GM10847 (cell line): ENCODE measurements around the gene SLC6A15.

ENCODE experiments used
- POLR2A ChIP-seq: IDR thresholded peaks from 2 replicates; pipeline ENCODE4 v1.6.1; 2011; ENCODE audit not compliant: insufficient read length; ENCODE audit errors: extremely low read depth

Gene SLC6A15

DNA sequence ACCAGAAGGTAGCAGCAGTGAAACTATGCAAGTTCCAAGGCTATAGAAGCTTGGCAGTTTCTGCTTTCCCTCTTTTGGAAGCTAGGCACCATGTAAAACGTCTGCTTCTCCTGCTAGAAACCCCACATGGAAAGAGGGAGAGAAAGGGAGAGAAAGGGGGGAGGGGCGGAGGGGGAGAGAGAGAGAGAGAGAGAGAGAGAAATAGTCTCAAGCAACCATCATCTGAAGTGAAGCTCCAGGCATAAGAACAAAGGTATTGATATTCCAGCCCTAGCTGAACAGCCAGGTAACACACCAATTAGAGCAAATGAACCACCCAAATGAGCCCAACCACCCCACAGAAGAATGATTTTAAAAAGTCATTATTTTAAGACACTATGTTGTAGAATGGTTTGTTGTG is 8.5 kb downstream of the SLC6A15 start:
- TF ChIP-seq POLR2A, result no peak

DNA sequence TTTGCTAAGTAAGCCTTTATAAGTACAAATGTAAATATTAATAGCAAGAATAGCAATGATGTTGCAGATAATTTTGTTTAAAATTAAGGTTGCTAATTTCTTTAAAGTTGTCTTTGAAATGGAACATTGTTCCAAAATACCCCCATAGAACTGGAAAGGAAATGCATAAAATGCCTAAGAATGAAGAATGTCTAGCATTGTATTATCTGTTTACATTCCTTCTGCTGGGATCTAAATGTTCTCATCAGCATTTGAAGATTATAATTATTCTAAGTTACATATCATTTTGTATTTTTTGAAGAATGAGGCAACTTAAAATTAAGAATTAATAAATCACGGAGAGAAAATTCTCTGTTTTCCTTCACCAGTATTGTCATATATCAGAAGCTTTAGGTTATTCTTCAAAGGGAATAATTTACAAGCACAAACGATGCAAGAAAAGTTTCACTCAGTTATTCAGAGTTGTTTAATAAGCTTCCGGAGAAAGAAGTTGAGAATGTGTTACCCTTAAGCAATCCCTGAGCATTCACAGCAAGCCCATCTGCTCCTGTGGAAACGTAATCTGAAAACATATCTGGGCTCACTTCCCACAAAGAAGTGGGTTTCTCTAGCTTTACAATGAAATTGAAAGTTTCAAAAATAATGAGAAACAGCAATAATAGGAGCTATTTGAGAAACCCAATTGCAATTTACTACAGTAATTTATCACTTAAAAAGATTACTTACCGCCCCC is 21.3 kb downstream of the SLC6A15 start:
- TF ChIP-seq POLR2A, result no peak

DNA sequence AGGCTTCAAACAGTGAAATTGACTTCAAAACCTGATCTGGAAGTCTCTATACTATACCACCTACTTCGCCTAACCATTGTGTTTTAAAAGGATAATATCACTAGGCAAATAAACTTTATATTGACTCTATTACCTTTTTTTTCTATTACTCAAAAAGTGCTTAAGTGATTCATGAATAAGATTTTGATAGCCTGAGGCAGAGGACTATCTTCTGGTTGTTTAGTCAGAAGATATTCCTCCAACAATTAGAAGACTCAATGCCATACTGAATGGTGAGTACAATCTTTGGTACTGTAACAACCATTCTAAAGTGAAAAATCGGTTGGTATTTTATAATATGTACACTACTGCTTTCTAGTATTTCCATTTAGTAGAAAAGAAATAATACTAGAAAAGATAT is 22.8 kb downstream of the SLC6A15 start:
- TF ChIP-seq POLR2A, result no peak

DNA sequence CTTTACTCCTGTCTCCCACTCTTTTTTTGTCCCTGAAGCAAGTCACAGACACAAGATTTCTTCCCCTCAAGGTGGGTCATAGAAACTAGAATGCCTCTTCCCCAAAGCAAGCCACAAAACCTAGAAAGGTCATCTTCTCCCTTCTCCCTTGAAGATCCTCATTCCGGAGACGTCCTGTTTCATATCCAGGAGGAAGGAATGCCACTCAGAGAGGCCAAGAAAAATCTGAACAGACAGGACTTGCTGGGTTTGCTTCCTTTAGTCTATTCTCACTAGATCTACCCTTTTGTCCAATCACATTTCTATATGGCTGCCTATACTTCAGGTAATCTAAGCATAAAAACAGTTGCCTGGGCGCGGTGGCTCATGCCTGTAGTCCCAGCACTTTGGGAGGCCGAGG is 23.7 kb downstream of the SLC6A15 start:
- no peak for TF ChIP-seq POLR2A

DNA sequence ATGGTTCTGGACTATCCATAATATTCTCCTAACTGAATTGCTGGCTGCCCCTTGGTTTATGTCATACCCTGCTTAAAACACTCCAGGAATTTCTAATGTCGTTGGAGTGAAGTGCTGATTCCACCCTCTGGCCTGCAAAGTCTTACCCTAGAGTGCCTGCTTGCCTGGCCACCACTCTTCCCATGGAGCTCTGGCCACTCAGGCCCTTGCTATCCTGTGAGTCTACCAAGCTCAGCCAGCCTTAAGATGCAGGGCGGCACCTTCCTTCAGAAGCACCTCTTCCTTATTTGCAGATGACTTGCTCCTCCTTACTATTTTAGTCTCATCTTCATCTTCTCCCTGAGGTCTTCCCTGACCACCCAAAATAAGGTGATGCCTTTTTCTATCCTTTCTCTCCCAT is 35.3 kb downstream of the SLC6A15 start:
- TF ChIP-seq POLR2A, result no peak

DNA sequence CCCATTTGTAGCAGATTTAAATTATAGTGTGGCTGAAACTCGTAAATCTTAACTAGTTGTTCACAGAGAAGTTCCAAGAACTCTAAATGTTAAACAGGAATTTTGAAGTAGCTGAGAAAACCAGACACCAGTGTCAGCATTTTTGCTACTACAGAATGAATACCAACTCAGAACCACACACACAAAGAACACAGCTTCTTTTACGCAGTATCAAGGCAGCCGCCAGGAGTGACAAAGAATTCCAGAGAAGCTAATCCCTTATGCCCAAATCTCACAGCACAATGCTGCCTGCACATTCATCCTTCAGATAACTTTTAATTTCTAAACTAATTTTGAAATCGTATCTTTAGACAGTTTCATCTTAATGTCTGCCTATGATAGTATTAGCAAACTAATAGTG is 37.4 kb downstream of the SLC6A15 start:
- no peak for TF ChIP-seq POLR2A

DNA sequence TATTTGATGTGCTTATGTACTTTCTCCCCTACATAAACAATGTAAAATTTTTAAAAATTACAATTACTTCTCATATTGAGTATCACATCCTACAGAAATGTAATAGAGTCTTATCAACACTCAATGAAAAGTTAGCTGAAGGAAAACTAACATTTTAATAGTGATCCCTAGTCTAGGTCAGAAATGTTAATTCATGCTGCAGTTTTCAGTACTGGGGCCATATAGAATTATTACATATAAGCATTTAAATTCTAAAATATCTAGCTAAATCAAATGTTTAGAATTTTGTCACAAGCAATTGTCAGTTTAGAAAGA is 37.8 kb downstream of the SLC6A15 start:
- no peak for TF ChIP-seq POLR2A

DNA sequence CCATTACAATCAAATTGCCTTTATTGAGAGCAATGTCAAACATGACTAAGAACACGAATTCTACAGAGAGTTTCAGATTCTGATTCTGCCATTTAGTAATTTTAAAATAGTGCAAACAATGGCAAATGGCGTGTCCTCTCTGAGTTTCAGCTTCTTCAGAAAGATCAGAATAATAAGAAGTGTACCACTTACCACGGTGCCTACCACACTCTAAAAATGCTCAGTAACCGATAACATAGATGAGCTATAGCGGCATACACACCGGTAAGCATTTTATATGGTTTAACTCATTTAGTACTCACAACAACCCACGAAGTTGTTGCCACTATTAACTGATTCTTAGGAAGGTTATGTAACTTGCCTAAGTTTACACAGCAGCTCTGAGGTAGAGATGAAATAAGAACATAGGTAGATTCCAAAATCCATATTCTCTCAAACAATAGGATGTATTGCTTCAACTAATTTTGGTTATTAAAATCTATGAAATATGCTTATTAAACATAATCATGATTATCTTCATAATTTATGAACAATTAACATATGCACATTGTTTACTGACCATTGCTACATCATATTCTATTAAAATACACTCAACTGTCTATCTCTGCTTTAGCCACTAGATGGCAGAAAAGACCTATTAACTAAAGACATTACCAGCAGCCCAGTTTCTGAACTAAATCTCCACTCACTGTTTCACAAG is 38.3 kb downstream of the SLC6A15 start:
- no peak for TF ChIP-seq POLR2A

DNA sequence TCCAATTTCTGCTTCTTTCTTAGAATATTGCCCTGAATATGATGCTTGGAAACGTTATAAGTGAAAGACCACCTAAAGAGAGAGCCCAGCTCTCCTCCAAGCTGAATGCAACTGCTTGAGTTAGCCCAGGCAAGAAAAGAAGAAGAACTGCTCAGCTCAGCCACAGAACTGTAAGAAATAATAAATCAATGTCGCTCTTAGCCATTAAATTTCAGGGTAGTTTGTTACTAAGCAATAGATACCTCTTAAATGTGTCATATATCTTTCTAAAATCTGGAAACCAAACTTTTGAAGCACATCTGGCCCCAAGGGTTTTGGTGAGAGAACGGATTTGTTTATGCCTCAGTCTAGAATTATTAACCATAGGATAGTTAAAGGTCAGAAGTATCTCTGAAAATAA is 50.4 kb downstream of the SLC6A15 start:
- no peak for TF ChIP-seq POLR2A

DNA sequence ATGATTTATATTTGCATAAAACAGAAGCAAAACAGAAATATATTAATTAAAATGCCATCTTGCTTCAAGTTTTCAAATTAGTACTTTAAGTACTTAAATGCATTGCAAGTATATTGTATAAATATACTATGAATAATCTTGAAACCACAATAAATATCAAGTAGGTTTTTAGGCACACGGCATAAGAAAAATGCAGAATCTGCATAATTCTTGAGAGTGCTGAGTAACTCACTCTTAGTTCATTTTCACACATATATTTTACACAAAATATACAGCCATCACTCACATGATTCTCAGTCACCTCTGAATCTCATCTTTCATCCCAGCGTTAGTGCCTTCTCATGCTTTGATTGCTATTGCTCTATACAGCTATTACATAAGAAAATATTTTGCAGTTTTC is 51.9 kb downstream of the SLC6A15 start:
- no peak for TF ChIP-seq POLR2A

DNA sequence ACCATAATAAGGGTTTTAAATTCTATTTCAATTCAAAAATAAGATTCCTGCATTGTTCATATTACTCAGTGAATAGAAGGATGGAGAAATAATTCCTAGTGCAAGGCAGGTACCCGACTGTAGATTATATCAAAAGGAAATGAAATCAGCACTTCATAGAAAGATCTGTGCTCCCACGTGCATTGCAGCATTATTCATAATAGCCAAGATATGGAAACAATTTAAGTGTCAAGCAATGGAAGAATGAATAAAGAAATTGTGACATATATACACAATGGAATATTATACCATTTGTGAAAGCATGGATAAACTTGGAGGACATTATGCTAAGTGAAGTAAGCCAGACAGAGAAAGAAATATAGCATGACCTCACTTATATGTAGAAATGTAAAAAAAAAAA is 53.8 kb downstream of the SLC6A15 start:
- no peak for TF ChIP-seq POLR2A

DNA sequence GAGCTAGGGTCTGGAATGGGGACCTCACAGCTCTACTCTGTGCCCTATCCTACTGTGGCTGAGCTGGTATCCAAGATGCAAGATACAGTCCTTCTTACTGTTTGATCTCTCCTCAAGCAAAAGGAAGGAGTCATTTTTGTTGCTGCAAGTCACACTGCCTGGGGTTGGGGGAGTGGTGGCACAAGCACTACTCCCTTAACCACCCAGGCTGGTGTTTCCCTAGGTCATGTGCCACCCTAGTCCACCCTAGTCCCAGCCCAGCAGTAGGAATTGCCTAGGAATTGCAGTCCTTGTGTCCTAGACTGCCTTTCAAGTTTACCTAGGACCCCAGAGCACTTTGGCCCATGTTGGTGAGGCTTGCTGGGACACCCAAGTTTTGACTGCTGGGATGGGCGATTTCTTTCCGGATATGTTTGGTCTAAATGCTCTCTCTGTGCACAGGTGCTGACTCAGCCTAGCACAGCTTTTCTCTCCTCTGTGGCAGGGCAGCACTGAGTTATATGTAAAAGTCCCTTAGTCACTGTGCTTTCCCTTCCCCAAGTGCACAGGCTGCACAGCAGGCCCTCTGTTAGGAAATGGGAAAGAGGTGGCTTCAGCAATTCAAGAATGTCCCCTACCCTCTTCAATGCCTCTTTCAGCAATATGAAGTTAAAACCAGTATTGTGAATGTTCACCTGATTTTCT is 54.9 kb downstream of the SLC6A15 start:
- TF ChIP-seq POLR2A, result no peak

DNA sequence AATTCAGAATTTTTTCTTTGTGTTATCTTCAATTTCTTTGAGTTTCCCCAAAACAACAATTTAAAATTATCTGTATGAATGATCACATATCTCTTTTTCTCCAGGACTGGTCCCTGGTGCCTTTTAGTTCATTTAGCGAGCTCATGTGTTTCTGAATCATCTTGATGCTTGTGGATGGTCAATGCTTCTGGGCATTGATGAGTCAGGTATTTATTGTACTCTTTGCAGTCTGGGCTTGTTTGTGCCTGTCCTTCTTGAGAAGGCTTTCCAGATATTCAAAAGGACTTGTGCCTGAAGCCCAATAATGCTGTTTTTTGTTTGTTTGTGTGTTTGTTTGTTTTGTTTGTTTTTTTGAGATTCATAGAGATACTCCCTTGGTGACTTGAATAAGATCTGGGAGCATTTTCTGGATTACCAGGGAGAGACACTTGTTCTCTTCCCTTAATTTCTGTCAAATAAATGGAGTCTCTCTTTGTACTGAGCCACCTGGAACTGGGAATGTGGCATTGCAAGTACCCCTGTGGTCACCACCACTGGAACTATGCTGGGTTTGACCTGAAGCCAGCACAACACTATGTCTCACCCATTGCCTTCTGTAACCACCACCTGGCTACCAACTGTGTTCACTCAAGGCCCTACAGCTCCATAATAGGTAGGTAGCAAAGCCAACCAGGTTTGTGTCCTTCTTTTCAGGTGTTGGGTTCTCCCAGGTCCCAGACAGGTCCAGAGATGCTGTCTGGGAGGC is 56.3 kb downstream of the SLC6A15 start:
- no peak for TF ChIP-seq POLR2A

DNA sequence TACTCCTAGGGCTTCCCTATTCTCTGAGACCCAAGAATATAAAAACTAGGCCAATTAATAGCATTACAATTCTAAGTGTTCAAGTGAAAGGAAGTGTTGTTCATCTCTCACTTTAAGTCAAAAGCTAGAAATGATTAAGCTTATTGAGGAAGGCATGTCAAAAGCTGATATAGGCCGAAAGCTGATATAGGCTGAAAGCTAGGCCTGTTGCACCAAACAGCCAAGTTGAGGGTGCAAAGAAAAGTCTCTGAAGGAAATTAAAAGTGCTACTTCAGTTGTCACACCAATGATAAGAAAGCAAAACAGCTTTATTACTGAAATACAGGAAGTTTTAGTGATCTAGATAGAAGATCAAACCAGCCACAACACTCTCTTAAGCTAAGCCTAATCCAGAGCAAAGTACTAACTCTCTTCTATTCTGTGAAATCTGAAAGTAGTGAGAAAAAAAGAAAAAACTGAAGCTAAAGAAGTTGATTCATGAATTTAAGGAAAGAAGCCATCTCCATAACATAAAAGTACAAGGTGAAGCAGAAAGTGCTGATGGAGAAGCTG is 68.9 kb downstream of the SLC6A15 start:
- TF ChIP-seq POLR2A, result no peak

DNA sequence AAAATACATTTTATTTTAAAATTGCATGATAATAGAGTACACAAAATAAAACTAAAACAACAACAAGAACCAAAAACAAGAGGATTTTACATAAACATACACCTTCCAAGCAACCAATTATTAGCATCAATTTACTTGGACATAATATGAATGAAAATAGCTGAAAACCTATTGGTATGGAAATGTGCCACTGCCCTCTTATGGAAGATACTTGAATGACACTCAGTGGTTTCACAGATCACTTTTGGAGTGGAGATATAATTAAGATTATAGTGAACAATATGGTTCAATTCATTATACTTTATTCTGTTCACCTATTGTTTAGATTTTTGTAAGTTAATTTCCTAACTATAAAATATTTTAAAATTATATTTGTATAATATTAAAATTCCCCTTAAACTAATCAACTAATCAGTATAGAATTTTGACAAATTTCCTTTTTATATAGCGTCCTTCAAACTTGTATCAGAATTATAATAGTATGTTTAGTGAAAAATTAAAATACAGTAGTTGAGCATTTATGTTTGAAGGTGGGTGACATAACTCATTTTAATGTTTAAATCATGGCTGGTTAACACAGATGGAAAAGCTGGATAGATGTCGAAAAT is 70.1 kb downstream of the SLC6A15 start:
- TF ChIP-seq POLR2A, result no peak
